ENCODE data around the gene SREBF1.

SREBF1 gene

GRCh38 chr17:17797119-17797809, 39.5 kb downstream of the SREBF1 start:
- DNase-seq (ENCODE audit: low read depth in 1 of 2, low spot score in 1 of 2), result no peak

DNA sequence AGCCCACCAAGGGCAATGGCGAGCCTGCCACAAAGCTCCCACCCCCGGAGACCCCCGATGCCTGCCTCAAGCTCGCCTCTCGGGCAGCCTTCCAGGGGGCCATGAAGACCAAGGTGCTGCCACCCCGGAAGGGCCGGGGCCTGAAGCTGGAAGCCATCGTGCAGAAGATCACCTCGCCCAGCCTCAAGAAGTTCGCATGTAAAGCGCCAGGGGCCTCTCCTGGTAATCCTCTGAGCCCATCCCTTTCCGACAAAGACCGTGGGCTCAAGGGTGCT, 40.1 kb downstream of the SREBF1 start:
- DNase-seq (ENCODE audit: low read depth in 1 of 2, low spot score in 1 of 2), result no peak

DNA sequence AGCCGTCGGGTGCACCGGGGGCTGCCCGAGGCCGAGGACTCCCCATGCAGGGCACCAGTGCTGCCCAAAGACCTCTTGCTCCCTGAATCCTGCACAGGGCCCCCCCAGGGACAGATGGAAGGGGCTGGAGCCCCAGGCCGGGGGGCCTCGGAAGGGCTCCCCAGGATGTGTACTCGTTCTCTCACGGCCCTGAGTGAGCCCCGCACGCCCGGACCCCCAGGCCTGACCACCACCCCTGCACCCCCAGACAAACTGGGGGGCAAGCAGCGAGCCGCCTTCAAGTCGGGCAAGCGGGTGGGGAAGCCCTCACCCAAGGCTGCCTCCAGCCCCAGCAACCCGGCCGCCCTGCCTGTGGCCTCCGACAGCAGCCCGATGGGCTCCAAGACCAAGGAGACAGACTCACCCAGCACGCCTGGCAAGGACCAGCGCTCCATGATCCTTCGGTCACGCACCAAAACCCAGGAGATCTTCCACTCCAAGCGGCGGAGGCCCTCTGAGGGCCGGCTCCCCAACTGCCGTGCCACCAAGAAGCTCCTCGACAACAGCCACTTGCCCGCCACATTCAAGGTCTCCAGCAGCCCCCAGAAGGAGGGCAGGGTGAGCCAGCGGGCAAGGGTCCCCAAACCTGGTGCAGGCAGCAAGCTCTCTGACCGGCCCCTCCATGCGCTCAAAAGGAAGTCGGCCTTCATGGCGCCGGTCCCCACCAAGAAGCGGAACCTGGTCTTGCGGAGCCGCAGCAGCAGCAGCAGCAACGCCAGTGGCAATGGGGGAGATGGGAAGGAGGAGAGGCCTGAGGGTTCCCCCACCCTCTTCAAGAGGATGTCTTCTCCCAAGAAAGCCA, 40.6 kb downstream of the SREBF1 start:
- no peak for DNase-seq (ENCODE audit: low read depth in 1 of 2, low spot score in 1 of 2)

DNA sequence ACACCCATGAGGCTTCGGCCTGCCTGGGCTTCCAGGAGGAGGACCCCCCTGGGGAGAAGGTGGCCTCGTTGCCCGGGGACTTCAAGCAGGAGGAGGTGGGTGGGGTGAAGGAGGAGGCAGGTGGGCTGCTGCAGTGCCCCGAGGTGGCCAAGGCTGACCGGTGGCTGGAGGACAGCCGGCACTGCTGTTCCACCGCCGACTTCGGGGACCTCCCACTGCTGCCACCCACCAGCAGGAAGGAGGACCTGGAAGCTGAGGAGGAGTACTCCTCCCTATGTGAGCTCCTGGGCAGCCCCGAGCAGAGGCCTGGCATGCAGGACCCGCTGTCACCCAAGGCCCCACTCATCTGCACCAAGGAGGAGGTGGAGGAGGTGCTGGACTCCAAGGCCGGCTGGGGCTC, 41.5 kb downstream of the SREBF1 start:
- DNase-seq (ENCODE audit: low read depth in 1 of 2, low spot score in 1 of 2), result no peak

DNA sequence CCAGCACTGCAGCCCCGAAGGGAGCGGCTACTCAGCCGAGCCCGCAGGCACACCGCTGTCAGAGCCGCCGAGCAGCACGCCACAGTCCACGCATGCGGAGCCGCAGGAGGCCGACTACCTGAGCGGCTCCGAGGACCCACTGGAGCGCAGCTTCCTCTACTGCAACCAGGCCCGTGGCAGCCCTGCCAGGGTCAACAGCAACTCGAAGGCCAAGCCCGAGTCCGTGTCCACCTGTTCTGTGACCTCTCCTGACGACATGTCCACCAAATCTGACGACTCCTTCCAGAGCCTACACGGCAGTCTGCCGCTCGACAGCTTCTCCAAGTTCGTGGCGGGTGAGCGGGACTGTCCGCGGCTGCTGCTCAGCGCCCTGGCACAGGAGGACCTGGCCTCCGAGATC, 42.4 kb downstream of the SREBF1 start:
- DNase-seq (ENCODE audit: low read depth in 1 of 2, low spot score in 1 of 2), result no peak

DNA sequence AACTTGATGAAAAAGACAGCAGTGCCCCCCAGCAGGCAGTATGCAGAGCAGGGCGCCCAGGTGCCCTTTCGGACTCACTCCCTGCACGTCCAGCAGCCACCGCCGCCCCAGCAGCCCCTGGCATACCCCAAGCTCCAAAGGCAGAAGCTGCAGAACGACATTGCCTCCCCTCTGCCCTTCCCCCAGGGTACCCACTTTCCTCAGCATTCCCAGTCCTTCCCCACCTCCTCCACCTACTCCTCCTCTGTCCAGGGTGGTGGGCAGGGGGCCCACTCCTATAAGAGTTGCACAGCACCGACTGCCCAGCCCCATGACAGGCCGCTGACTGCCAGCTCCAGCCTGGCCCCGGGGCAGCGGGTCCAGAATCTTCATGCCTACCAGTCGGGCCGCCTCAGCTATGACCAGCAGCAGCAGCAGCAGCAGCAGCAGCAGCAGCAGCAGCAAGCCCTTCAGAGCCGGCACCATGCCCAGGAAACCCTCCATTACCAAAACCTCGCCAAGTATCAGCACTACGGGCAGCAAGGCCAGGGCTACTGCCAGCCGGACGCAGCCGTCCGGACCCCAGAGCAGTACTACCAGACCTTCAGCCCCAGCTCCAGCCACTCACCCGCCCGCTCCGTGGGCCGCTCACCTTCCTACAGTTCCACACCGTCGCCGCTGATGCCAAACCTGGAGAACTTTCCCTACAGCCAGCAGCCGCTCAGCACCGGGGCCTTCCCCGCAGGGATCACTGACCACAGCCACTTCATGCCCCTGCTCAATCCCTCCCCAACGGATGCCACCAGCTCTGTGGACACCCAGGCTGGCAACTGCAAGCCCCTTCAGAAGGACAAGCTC, 43.2 kb downstream of the SREBF1 start:
- no peak for DNase-seq (ENCODE audit: low read depth in 1 of 2, low spot score in 1 of 2)

DNA sequence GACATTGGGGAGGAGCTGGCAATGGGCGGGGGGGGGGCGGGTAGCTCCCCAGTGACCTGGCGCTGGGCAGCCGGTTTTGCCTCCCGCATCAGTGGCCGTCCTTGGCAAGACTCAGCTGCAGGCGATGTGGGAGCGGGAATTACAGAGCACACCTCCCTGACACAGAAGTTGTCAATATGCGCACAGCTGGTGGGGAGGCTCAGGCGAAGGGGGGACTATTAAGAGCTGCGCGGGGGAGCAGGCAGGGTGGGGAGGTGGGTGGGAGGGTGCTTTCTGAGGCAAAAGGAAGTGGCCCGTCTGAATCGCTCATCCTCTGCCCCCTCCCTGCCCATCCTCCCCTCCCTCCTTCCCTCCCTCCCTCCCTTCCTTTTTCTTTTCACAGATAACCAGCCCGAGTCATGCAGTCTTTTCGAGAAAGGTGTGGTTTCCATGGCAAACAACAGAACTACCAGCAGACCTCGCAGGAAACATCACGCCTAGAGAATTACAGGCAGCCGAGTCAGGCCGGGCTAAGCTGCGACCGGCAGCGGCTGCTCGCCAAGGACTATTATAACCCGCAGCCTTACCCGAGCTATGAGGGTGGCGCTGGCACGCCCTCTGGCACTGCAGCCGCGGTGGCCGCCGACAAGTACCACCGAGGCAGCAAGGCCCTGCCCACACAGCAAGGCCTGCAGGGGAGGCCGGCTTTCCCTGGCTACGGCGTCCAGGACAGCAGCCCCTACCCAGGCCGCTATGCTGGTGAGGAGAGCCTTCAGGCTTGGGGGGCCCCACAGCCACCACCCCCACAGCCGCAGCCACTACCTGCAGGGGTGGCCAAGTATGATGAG, 44.0 kb downstream of the SREBF1 start:
- no peak for DNase-seq (ENCODE audit: low read depth in 1 of 2, low spot score in 1 of 2)

DNA sequence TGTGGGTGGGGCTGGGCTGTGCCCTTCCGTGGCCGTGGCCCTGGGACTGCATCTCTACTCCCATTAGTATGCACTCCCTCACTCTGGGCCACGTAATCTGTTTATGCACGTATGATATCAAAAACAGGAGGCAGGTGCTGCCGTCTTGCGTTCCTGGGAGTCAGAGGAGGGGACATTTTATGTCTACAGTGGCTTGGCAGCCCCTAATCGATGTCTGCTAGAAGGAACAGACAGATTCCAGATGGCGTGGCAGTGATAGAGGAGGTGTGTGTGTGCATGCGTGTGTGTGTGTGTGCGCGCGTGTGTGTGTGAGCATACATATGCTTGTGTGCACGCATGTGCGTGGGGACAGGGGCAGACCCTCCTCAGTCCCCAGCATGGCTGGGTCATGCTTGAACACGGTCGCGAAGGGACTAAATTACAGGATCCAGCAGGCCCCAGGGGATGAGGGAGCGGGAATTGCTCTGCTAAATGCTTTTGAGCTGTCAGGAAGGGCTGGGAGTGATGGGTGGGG, 44.7 kb downstream of the SREBF1 start:
- DNase-seq (ENCODE audit: low read depth in 1 of 2, low spot score in 1 of 2), result no peak

DNA sequence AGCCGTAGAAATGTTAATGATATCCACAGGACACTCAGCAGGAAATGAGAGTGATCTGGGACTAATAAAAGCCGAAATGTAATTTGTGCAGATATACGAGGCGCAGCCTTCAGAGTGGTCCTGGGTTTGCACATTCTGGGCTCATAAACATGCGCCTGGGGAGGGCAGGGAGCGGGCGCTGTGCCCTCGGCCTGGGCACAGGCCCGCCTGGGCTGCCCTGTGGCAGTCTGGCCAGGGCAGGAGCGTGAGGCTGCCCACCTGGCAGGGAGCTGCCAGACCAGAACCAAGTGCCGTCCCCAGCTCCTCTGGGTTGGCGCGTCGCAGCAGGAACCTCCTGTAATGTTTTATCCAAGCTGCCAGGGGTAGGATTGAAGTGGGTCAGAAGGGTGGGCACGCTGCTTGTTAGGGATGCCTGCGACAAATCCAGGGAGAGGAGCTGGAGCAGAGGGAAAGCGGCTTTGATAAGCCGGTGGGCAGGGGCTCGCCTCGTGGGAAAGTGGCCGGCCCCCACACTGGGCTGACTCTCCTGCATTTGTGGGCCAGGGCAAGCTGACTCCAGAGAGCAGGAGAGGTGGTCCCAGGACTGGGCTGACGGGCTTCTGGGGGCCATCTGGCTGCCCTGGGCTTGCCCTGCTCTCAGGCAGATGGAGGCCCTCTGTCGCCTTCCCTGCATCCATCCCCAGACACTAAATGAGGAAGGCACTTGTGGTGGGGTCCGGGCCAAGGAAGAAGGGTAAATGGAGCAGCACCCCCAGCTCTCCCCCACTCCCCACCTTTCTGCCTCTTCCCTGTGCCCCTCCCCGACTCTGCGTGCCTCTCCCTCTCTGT, 45.9 kb downstream of the SREBF1 start:
- DNase-seq (ENCODE audit: low read depth in 1 of 2, low spot score in 1 of 2), result no peak

- no peak for DNase-seq (ENCODE audit: low read depth in 1 of 2, low spot score in 1 of 2)
Measured at GRCh38 chr17:17789828-17790636, 46.8 kb downstream of the SREBF1 start.

DNA sequence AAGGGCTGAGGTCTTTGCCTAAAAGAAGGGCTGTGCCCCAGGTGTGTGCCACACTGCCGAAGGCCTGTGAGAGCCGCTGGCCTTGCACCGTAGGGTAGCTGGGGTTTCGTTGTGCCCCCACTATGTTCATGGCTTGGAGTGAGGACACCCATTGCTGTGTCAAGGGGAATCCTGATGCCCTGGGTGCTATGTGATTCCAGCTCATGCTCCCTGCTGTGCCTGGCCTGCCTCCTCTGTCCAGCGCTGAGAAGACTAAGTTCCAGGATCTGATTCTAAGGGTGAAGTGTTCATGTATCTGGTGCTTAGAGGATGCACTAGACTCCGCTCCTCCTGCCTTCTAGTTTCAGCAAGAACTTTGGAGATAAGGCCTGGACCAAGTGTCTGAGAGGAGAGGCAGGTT, 47.4 kb downstream of the SREBF1 start:
- DNase-seq (ENCODE audit: low read depth in 1 of 2, low spot score in 1 of 2), result no peak

DNA sequence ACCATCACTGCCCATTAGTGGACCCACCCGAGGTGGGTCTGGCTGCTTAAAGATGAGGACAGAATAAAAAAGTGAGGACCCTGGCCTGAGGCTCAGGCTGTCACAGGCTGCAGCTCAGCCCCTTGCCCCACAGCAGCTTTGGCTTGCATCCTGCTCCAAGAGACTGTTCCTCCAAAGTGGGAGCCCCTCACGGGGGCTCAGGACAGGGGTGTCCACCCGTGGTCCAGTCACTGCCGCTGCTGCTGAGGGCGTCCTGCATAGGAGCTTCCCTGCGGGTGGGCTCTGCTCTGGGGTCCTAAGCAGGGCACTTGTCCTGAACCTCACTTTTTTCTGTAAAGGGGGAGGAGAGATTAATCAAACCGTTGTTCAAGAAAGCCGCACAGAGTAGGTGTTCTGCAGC, 47.8 kb downstream of the SREBF1 start:
- no peak for DNase-seq (ENCODE audit: low read depth in 1 of 2, low spot score in 1 of 2)

DNA sequence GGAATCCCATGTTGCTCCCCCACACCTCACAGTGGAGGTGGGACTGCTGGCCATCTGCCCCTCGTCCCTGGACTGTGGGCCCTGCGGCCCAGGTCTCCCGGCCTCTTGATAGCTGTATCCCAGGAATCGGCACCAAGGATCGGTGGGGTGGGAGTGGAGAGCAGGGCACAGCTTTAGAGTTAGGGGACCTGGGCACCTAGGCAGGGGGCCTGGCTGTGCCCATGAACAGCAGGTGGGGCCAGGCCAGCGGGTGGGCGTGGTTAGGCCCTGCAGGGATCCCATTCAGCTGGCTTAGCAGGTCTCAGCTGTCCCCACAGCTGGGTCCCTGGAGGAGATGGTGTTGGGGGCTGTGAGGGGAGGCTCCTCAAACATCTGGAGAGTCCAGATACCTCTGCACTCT, 49.2 kb downstream of the SREBF1 start:
- no peak for DNase-seq (ENCODE audit: low read depth in 1 of 2, low spot score in 1 of 2)

- no peak for DNase-seq (ENCODE audit: low read depth in 1 of 2, low spot score in 1 of 2)
Measured at GRCh38 chr17:17786998-17787397, 49.8 kb downstream of the SREBF1 start.

GRCh38 chr17:17785407-17785806, 51.4 kb downstream of the SREBF1 start:
- no peak for DNase-seq (ENCODE audit: low read depth in 1 of 2, low spot score in 1 of 2)

- DNase-seq (ENCODE audit: low read depth in 1 of 2, low spot score in 1 of 2), result no peak
Measured at GRCh38 chr17:17784657-17785267, 52.0 kb downstream of the SREBF1 start.

- no peak for DNase-seq (ENCODE audit: low read depth in 1 of 2, low spot score in 1 of 2)
Measured at GRCh38 chr17:17783825-17784656, 52.7 kb downstream of the SREBF1 start.

All from stimulated activated CD4-positive, alpha-beta T cell treated with anti-CD3 and anti-CD28 coated beads, Interleukin-15, amount 100 ng/mL, for 1 hour (primary cell).